Right renal pelvis (tissue), 4 donors: ENCODE measurements around the gene MRPL14. TPM values are rescaled to one million over a fixed set of nuclear protein-coding genes. Genes with fewer than 3 reads are reported as not detected.

Experiments used
- DNase-seq, 4 donors: peaks; one replicate each; pipeline ENCODE4 v3.0.0-alpha.2; 2013; ENCODE audit warnings: low read depth in 4 of 4, low spot score in 3 of 4, missing footprints in 1 of 4
- polyA plus RNA-seq, 4 donors: library from polyadenylated mRNA; unstranded; fragments of 120-200 nt; gene quantifications; one replicate each; pipeline ENCODE4 v1.2.1, GENCODE V29; 2013; ENCODE audit not compliant: insufficient read length in 4 of 4

The MRPL14 gene
- polyA plus RNA-seq, result 10 to 100 TPM; 35.8 to 50.7 (median 41.6) TPM

GRCh38 chr6:44127186-44128019 is at the start of gene MRPL14, which contains the start of gene TMEM63B:
MRPL14 (minus strand) TSS chr6:44127452; CDS start chr6:44116611, 10,841 bp downstream.
TMEM63B (plus strand) TSS chr6:44127554; CDS start chr6:44134585, 7,031 bp downstream.
- peak; percentile 81 to 85 (median 83) for DNase-seq

GRCh38 chr6:44176130-44176761 is 49.0 kb upstream of the MRPL14 start:
- DNase-seq, result no peak

DNA sequence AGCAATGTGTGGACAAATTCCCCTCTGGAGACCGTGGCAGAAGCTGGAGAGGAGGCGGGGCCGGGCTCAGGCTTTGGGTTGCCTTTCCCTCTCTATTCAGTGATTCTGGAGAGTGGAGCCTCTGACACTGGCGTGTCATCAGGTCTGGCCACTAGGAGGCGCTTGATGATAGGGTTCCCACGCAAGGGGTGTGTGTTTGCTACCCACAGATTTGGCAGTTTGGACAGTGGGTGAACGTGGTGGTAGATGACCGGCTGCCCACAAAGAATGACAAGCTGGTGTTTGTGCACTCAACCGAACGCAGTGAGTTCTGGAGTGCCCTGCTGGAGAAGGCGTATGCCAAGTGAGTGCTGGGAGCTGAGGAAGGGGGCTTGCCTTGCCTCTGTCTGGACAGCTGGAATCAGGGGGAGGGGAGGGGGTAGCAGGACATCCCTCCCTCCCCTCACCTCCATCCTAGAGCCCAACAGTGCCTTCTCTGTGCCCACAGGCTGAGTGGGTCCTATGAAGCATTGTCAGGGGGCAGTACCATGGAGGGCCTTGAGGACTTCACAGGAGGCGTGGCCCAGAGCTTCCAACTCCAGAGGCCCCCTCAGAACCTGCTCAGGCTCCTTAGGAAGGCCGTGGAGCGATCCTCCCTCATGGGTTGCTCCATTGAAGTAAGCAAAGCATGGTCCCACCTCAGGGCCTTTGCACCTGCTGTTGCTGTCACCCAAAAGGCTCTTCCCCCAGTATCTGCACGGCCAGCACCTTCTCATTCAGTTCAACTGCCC is 45.7 kb upstream of the MRPL14 start:
- DNase-seq, result peak; percentile 41 to 69 (median 66)

DNA sequence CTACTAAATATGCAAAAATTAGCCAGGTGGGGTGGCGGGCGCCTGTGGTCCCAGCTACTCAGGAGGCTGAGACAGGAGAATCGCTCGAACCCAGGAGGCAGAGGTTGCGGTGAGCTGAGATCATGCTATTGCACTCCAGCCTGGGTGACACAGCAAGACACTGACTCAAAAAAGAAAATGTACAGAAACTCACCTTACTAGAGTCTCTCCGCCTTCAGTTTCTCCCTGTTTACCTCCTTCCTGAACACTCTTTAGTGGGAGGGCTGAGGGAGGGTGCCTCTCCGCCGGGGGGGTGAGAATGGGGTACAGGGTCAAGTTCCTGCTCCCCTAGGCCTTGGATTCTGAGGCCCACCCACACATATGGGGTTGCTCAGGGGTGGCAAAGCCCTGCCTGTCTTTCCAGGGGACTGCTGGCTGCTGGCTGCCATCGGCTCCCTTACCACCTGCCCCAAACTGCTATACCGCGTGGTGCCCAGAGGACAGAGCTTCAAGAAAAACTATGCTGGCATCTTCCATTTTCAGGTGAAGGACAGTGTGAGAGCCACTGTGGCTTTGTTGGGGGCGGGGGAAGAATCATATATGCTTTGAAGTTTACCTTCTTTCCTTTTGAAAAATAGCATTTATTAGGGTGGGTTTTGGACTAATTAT is 44.8 kb upstream of the MRPL14 start:
- DNase-seq, result no peak

DNA sequence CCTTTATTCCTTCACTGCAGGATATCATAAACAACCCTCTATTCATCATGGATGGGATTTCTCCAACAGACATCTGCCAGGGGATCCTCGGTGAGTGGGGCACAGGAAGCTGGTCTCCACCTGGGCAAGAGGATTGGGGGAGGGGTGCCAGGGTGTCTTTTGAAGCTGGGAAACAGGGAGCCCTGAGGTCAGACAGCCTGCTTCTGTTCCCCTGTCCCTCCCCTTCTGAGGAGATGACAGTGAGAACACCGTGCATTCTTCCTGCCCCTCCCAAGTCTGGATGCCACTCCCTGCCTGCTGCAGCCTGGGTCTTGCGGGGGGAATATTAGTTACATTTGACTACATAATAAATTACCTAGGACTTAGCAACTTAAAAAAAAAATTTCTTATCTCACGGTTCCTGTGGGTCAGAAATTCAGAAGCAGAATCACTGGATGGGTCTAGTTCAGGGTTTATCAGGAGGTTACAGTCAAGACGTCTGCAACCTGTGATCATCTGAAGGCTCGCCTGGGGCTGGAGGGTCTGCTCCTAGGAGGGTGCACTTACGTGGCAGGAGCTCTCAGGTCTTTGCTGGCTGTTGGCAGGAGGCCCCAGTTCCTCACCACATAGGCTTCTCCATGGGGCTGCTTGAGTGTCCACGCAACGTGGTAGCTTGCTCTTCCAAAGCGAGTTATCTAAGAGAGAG is 42.8 kb upstream of the MRPL14 start:
- DNase-seq, result no peak

- no peak for DNase-seq
Measured at GRCh38 chr6:44169154-44169553, 41.9 kb upstream of the MRPL14 start.

GRCh38 chr6:44167567-44167966 is 40.3 kb upstream of the MRPL14 start:
- no peak for DNase-seq

GRCh38 chr6:44166591-44167184 is 39.4 kb upstream of the MRPL14 start:
- DNase-seq, result no peak

- DNase-seq, result no peak
Measured at GRCh38 chr6:44166116-44166515, 38.9 kb upstream of the MRPL14 start.

DNA sequence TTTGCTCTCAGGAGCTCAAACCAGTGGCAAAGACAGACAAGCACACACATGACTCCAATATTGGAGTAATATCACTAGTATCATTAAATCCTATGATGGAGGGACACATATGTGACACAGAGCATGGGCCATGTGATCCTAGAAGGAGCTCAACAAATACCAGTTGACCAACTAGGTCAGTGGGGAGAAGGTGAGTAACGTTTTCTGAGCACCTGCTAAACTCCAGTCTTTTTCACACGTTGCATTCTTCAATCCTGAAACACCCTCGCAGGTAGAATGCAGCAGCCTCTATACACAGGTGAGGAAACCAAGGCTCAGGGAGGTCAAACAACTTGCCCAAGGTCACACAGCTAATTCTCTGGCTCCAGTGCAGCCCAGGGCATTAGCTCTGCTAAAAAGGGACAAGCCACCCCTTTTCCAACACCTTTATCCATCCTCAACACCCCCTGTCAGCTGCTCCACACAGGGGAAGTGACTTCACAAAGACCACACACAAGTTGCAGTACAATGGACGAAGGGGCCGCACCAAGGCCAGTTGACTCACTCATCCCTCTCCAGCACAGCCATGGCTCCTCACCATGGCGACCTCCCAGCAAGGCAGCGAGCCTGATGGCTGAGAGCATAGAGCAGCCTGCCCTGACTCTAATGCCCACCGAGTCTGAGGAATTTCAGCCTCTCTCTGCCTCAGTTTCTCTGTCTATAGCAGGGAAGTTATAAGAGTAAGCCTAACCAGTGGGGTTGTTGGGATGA is 35.8 kb upstream of the MRPL14 start:
- no peak for DNase-seq

DNA sequence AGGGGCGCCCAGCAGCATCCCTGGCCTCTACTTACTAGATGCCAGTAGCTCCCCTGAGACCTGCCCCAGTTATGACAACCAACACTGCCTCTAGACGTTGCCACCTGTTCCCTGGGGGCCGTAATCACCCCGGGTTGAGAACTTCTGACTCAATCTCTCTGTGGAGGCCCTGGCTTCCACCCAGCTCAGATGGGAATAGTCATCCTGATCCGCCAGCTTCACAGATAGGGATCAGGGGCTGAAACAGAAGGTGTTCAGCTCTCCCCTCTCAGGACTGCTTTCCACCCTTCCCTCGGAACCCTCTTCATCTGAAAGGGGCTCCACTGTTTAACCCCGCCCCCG is 34.7 kb upstream of the MRPL14 start:
- DNase-seq, result no peak

DNA sequence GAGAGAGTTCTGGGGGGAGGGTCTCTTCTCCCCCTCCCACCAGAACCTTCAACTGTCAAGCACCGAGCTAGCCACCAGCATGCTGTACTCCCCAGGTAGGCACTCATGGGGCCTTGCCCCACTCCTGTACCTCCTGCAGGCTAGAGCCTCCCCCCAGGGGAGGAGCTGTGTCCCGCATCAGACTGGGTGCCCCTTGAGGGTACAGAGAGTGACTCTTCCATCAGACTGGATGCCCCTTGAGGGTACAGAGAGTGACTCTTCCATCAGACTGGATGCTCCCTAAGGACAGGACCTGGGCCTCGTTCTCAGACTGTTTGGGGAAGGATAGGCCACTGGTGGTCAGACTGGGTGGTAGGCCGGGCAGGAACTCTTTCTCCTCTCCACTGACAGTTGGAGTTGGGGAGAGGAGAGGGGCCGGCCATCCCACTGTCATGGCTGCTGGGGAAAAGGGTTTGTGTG is 31.5 kb upstream of the MRPL14 start, which contains the start of gene CAPN11:
TSS of gene CAPN11 (plus strand) at position 51 of the 459 bp plus-strand sequence. CDS start at position 80, 29 bp downstream.
- DNase-seq, result no peak

GRCh38 chr6:44157152-44157521 is 29.9 kb upstream of the MRPL14 start:
- no peak for DNase-seq

DNA sequence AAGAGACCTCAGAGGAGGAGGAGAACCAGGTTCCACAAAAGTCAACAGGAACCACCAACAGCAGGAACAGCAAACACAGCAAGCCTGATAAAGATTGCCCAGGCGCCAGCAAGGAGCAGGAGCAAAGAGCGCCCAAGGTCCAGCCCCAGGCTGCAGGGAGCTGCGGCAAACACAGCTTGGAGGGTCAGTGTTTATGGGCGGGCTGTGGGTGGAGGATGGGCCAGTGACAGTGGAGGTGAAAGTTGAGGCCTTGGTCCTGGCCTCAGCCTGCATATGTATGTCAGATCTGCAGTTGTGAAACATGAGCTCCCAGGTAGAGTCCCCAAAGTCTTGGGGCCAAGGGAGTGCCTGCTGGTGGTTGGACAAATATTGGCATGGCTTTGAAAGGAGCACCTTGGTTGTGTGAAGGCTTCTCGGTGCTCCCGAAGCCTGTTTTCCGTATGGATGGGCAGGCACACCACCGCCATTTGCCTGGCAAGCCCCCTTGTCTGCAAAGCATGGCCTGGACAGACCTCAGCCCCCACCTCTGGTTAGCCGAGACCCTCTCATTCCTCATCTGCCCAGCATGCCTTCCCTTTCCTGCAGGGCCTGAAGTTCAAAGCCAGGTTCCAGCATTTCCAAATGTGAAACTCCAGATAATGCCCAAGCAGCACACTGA is 29.4 kb upstream of the MRPL14 start:
- no peak for DNase-seq

DNA sequence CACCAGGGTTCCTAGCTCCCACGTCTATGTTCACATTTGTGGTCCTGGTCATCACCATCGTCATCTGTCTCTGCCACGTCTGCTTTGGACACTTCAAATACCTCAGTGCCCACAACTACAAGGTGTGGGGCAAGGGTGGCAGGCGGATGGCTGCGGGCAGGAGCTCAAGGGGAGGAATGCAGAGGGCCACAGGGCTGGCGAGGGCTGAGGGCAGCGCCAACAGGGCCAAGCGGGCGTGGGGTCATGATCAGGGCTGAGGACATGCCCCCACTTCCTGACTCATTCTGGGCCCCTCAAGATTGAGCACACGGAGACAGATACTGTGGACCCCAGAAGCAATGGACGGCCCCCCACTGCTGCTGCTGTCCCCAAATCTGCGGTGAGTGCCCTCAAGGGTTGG is 26.8 kb upstream of the MRPL14 start:
- no peak for DNase-seq

GRCh38 chr6:44152533-44152932 is 25.3 kb upstream of the MRPL14 start:
- no peak for DNase-seq

- no peak for DNase-seq
Measured at GRCh38 chr6:44152109-44152461, 24.8 kb upstream of the MRPL14 start.

DNA sequence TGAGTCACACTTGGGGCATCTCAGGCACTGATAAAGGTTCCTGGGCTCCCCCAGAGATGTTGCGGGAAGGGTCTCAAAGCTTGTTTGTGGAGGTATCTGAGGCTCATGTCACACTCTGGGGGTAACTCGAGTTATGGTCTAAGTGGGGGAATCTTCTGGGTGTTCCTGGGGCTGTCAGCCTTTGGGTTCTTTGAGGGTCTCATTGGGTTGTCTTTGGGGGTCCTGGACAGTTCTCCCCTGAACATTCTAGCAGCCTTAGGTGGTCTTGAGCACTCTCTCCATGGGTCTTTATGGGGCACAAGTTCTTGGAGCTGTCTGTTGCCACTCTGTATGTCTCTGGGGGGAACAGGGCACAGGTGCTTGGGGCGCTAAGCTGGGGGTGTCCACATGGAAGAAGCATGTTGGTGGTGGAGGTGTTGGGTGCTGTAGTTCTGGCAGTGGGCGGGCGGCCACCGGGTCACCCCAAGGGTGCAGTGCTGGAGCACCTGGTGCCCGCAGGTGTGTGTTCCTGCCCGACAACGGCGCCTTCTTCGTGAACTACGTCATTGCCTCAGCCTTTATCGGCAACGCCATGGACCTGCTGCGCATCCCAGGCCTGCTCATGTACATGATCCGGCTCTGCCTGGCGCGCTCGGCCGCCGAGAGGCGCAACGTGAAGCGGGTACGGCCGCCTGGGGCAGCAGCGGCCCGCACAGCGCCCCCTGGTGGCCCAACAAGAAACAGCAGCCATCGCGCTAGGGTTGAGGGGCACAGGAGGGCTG is 24.3 kb upstream of the MRPL14 start:
- no peak for DNase-seq
